K562 (cell line): ENCODE measurements around the gene PIK3CD. TPM values are rescaled to one million over a fixed set of nuclear protein-coding genes. Genes with fewer than 3 reads are reported as not detected.

Experiments
- BACH1 ChIP-seq: fragments of 200-800 bp; sonication (Bioruptor generic); IDR thresholded peaks from 2 replicates; pipeline ENCODE4 v1.6.1; 2016; ENCODE audit warnings: missing genetic modification characterization, missing compliant biosample characterization
- CC2D1A ChIP-seq: fragments of 450-650 bp; IDR thresholded peaks from 2 replicates; pipeline ENCODE4 v1.6.1; 2017; ENCODE audit warnings: mild to moderate bottlenecking
- CCNT2 ChIP-seq: IDR thresholded peaks from 2 replicates; pipeline ENCODE4 v1.6.1; 2011; ENCODE audit warnings: borderline replicate concordance, low read depth, mild to moderate bottlenecking, moderate library complexity, mixed read lengths, low read length; ENCODE audit not compliant: insufficient read length; ENCODE audit errors: extremely low read depth
- ESRRB ChIP-seq: fragments of 250-450 bp; sonication (Bioruptor Pico); IDR thresholded peaks from 2 replicates; pipeline ENCODE4 v1.5.0; 2020; ENCODE audit warnings: mild to moderate bottlenecking, moderate library complexity, borderline replicate concordance
- ETS2 ChIP-seq: IDR thresholded peaks from 2 replicates; pipeline ENCODE4 v1.6.1; 2016; ENCODE audit warnings: borderline replicate concordance, missing genetic modification characterization, mild to moderate bottlenecking, moderate library complexity, missing compliant biosample characterization; ENCODE audit not compliant: poor library complexity, severe bottlenecking
- HLTF ChIP-seq: fragments of 450-650 bp; IDR thresholded peaks from 2 replicates; pipeline ENCODE4 v1.6.1; 2016
- PURB ChIP-seq: sonication (generic); formaldehyde crosslinking; IDR thresholded peaks from 2 replicates; pipeline ENCODE4 v1.9.0; 2021; ENCODE audit warnings: low read depth, mild to moderate bottlenecking, missing genetic modification reagents
- RNF2 ChIP-seq: sonication (generic); IDR thresholded peaks from 2 replicates; pipeline ENCODE4 v1.6.1; 2016
- SOX6 ChIP-seq: fragments of 450-650 bp; IDR thresholded peaks from 2 replicates; pipeline ENCODE4 v1.6.1; 2014; ENCODE audit warnings: mild to moderate bottlenecking
- XRCC5 ChIP-seq: fragments of 200-400 bp; formaldehyde crosslinking; IDR thresholded peaks from 2 replicates; pipeline ENCODE4 v1.6.1; 2017; ENCODE audit warnings: low read depth, mild to moderate bottlenecking, low read length
- polyA plus RNA-seq, 8 experiments: library from polyadenylated mRNA; depleted of rRNA in 4 of 8; stranded (reverse) in 5 of 8; unstranded in 3 of 8; fragments of >200 nt; fragmentation: Nextera tagmentation in 2 of 8; fragmentation: Illumina TruSeq in 1 of 8; extraction: Ambion mirVana in 2 of 8; extraction: Trizol in 1 of 8; gene quantifications; 2 replicates each; pipeline versions ENCODE4 v1.2.1 to v1.2.3, GENCODE V29; 2011 to 2014; ENCODE audit warnings: inconsistent platforms in 1 of 8, missing spikeins in 1 of 8
- total RNA-seq, 7 experiments: library from RNA; depleted of rRNA in 6 of 7; stranded (reverse); fragments of >200 nt in 6 of 7; fragmentation: Illumina TruSeq in 2 of 7; extraction: Trizol in 2 of 7; gene quantifications; 2 replicates each; pipeline versions ENCODE4 v1.2.1 to v1.2.3, GENCODE V29; 2011 to 2021; ENCODE audit warnings: low replicate concordance in 1 of 7
- TF ChIP-seq, protein P1 (sequence below): fragments of 450-650 bp; IDR thresholded peaks from 2 replicates; pipeline ENCODE4 v1.6.1; 2016; ENCODE audit warnings: mild to moderate bottlenecking, moderate library complexity
- TF ChIP-seq, protein P2 (sequence below): fragments of 450-650 bp; IDR thresholded peaks from 2 replicates; pipeline ENCODE4 v1.6.1; 2018; ENCODE audit not compliant: partially characterized antibody

Gene PIK3CD
- total and polyA plus RNA-seq, 9 of the 15 experiments (the other 6 are each of a cell fraction or from before 2014, with no cell fraction given) = 1.8 to 20.8 (median 7.2) TPM

DNA sequence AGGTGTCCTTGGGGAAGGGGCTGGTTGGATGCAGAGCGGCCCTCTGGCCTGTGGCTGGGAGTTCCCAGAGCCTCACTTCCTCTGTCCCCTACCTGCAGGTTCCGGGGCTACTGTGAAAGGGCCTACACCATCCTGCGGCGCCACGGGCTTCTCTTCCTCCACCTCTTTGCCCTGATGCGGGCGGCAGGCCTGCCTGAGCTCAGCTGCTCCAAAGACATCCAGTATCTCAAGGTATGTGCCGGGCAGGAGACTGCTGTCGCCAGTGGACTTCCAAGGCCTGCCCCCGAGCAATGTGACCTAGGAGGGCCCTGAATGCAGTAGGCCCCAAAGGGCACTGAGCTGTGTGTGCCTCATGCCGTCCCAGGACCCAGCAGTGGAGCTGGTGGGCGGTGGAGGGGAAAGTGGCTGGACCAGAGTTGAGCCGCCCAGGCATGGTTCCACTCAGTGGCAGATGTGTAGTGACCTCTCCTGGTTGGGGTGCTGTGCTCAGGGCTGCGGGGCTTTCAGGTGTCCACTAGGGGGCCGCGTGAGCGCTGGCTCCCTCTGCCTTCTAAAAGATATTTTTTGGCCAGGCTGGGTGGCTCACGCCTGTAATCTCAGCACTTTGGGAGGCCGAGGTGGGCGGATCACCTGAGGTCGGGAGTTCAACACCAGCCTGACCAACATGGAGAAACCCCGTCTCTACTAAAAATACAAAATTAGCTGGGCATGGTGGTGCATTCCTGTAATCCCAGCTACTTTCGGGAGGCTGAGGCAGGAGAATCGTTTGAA is 73.4 kb downstream of the PIK3CD start (continued):
- TF ChIP-seq, protein P1, sequence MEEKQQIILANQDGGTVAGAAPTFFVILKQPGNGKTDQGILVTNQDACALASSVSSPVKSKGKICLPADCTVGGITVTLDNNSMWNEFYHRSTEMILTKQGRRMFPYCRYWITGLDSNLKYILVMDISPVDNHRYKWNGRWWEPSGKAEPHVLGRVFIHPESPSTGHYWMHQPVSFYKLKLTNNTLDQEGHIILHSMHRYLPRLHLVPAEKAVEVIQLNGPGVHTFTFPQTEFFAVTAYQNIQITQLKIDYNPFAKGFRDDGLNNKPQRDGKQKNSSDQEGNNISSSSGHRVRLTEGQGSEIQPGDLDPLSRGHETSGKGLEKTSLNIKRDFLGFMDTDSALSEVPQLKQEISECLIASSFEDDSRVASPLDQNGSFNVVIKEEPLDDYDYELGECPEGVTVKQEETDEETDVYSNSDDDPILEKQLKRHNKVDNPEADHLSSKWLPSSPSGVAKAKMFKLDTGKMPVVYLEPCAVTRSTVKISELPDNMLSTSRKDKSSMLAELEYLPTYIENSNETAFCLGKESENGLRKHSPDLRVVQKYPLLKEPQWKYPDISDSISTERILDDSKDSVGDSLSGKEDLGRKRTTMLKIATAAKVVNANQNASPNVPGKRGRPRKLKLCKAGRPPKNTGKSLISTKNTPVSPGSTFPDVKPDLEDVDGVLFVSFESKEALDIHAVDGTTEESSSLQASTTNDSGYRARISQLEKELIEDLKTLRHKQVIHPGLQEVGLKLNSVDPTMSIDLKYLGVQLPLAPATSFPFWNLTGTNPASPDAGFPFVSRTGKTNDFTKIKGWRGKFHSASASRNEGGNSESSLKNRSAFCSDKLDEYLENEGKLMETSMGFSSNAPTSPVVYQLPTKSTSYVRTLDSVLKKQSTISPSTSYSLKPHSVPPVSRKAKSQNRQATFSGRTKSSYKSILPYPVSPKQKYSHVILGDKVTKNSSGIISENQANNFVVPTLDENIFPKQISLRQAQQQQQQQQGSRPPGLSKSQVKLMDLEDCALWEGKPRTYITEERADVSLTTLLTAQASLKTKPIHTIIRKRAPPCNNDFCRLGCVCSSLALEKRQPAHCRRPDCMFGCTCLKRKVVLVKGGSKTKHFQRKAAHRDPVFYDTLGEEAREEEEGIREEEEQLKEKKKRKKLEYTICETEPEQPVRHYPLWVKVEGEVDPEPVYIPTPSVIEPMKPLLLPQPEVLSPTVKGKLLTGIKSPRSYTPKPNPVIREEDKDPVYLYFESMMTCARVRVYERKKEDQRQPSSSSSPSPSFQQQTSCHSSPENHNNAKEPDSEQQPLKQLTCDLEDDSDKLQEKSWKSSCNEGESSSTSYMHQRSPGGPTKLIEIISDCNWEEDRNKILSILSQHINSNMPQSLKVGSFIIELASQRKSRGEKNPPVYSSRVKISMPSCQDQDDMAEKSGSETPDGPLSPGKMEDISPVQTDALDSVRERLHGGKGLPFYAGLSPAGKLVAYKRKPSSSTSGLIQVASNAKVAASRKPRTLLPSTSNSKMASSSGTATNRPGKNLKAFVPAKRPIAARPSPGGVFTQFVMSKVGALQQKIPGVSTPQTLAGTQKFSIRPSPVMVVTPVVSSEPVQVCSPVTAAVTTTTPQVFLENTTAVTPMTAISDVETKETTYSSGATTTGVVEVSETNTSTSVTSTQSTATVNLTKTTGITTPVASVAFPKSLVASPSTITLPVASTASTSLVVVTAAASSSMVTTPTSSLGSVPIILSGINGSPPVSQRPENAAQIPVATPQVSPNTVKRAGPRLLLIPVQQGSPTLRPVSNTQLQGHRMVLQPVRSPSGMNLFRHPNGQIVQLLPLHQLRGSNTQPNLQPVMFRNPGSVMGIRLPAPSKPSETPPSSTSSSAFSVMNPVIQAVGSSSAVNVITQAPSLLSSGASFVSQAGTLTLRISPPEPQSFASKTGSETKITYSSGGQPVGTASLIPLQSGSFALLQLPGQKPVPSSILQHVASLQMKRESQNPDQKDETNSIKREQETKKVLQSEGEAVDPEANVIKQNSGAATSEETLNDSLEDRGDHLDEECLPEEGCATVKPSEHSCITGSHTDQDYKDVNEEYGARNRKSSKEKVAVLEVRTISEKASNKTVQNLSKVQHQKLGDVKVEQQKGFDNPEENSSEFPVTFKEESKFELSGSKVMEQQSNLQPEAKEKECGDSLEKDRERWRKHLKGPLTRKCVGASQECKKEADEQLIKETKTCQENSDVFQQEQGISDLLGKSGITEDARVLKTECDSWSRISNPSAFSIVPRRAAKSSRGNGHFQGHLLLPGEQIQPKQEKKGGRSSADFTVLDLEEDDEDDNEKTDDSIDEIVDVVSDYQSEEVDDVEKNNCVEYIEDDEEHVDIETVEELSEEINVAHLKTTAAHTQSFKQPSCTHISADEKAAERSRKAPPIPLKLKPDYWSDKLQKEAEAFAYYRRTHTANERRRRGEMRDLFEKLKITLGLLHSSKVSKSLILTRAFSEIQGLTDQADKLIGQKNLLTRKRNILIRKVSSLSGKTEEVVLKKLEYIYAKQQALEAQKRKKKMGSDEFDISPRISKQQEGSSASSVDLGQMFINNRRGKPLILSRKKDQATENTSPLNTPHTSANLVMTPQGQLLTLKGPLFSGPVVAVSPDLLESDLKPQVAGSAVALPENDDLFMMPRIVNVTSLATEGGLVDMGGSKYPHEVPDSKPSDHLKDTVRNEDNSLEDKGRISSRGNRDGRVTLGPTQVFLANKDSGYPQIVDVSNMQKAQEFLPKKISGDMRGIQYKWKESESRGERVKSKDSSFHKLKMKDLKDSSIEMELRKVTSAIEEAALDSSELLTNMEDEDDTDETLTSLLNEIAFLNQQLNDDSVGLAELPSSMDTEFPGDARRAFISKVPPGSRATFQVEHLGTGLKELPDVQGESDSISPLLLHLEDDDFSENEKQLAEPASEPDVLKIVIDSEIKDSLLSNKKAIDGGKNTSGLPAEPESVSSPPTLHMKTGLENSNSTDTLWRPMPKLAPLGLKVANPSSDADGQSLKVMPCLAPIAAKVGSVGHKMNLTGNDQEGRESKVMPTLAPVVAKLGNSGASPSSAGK = no peak
- peak; percentile 89 for TF ChIP-seq CC2D1A
- no peak for TF ChIP-seq CCNT2
- no peak for TF ChIP-seq HLTF
- TF ChIP-seq, protein P2, sequence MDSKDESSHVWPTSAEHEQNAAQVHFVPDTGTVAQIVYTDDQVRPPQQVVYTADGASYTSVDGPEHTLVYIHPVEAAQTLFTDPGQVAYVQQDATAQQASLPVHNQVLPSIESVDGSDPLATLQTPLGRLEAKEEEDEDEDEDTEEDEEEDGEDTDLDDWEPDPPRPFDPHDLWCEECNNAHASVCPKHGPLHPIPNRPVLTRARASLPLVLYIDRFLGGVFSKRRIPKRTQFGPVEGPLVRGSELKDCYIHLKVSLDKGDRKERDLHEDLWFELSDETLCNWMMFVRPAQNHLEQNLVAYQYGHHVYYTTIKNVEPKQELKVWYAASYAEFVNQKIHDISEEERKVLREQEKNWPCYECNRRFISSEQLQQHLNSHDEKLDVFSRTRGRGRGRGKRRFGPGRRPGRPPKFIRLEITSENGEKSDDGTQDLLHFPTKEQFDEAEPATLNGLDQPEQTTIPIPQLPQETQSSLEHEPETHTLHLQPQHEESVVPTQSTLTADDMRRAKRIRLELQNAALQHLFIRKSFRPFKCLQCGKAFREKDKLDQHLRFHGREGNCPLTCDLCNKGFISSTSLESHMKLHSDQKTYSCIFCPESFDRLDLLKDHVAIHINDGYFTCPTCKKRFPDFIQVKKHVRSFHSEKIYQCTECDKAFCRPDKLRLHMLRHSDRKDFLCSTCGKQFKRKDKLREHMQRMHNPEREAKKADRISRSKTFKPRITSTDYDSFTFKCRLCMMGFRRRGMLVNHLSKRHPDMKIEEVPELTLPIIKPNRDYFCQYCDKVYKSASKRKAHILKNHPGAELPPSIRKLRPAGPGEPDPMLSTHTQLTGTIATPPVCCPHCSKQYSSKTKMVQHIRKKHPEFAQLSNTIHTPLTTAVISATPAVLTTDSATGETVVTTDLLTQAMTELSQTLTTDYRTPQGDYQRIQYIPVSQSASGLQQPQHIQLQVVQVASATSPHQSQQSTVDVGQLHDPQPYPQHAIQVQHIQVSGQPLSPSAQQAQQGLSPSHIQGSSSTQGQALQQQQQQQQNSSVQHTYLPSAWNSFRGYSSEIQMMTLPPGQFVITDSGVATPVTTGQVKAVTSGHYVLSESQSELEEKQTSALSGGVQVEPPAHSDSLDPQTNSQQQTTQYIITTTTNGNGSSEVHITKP = no peak
- TF ChIP-seq BACH1 (tag) = no peak
- TF ChIP-seq SOX6 = peak; percentile 40; the same call in 1 of the 2 replicates
- TF ChIP-seq XRCC5 = peak; percentile 92
- TF ChIP-seq ETS2 = no peak
- TF ChIP-seq ESRRB (CRISPR knock-in tag) = no peak
- no peak for TF ChIP-seq RNF2
- TF ChIP-seq PURB (CRISPR knock-in tag) = no peak
